ENCODE results near the gene HSBP1L1.

The HSBP1L1 gene

GRCh38 chr18:79944126-79944731 lies 20.2 kb upstream of the HSBP1L1 start:
- Histone ChIP-seq H2AFZ (ENCODE audit: low read depth, low read length) (no peak overlapping the region), H3K27me3 (ENCODE audit: insufficient read depth, low read length) (no peaks in the 10 kb centered on the region), H3K4me1 (ENCODE audit: insufficient read depth, low read length) (no peaks in the 10 kb centered on the region), H3K9me3 (ENCODE audit: low read length) (peaks cover 15% of the 10 kb centered on the region), H3K4me3 (ENCODE audit: low read length) (no peak overlapping the region), H3K36me3 (ENCODE audit: insufficient read depth, low read length) (peaks cover 50% of the 10 kb centered on the region)

DNA sequence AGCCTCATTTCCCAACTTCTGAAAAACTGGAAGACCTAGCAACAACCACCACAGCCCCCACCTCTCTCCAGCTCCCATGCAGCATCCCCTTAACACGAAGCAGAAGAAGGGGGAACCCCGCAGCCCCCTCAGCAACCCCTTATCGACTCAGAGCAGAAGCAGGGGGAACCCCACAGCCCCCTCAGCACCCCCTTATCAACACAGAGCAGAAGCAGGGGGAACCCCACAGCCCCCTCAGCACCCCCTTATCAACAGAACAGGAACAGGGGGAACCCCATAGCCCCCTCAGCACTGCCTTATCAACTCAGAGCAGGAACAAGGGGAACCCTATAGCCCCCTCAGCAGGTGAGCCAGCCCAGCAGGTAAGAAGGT lies 19.7 kb upstream of the HSBP1L1 start:
- H3K27me3 ChIP-seq (ENCODE audit: insufficient read depth, low read length) = no peaks in the 10 kb centered on the region
- H3K4me3 ChIP-seq (ENCODE audit: low read length) = no peak overlapping the region
- peaks cover 15% of the 10 kb centered on the region for H3K9me3 ChIP-seq (ENCODE audit: low read length)
- H3K4me1 ChIP-seq (ENCODE audit: insufficient read depth, low read length) = peaks cover 1% of the 10 kb centered on the region
- H3K36me3 ChIP-seq (ENCODE audit: insufficient read depth, low read length) = peaks cover 51% of the 10 kb centered on the region
- no peak overlapping the region for H2AFZ ChIP-seq (ENCODE audit: low read depth, low read length)

DNA sequence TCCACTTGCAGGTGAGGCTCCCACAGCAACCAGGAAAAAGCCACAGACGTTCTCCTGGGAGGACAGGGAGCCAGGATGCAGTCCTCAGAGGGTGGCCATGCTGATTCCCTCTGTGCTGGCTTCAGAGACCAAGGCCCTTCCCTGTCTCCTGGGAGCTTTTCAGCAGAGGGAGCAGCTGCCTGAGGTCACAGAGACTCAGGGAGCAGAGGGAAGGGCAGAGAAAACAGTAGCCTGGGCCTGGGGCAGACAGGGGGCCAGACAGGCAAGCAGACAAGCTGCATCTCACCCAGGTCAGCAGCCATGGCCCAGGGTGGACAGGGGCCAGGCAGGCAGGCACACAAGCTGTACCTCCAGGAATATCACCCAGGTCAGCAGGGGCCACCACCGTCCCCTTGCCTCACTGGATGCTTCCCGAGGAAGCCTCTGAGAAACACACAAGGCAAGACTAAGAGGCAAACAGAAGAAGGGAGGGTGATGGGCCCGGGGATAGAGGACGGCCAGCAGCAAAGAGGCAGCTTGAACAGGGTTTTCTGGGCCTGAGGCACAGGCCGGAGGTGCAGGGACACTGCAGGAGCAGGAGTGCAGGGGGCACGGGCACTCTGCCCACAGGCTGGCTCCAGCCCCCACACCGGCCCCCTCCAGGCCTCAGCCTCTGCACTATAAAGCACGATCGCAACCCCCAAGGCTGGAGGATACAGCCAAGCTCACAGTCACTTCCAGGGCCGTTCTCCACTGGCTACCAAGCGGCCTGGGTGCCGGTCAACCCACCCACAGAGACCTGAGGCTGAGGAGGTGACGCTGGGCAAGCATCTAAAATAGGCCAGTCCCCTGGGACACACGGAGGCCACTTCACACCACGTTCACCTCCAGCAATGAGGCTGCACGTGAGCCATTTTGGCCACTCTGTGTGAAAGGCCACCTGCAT lies 19.1 kb upstream of the HSBP1L1 start:
- H3K36me3 ChIP-seq (ENCODE audit: insufficient read depth, low read length) = peaks cover 48% of the 10 kb centered on the region
- no peak overlapping the region for H3K4me3 ChIP-seq (ENCODE audit: low read length)
- no peaks in the 10 kb centered on the region for H3K27me3 ChIP-seq (ENCODE audit: insufficient read depth, low read length)
- H3K4me1 ChIP-seq (ENCODE audit: insufficient read depth, low read length) = peaks cover 8% of the 10 kb centered on the region
- no peak overlapping the region for H2AFZ ChIP-seq (ENCODE audit: low read depth, low read length)
- H3K9me3 ChIP-seq (ENCODE audit: low read length) = peaks cover 11% of the 10 kb centered on the region

GRCh38 chr18:79947054-79947755 lies 17.2 kb upstream of the HSBP1L1 start:
- peaks cover 4% of the 10 kb centered on the region for H3K9me3 ChIP-seq (ENCODE audit: low read length)
- peaks cover 14% of the 10 kb centered on the region for H3K4me1 ChIP-seq (ENCODE audit: insufficient read depth, low read length)
- no peaks in the 10 kb centered on the region for H3K27me3 ChIP-seq (ENCODE audit: insufficient read depth, low read length)
- no peak overlapping the region for H2AFZ ChIP-seq (ENCODE audit: low read depth, low read length)
- peaks cover 34% of the 10 kb centered on the region for H3K36me3 ChIP-seq (ENCODE audit: insufficient read depth, low read length)
- H3K4me3 ChIP-seq (ENCODE audit: low read length) = no peak overlapping the region

DNA sequence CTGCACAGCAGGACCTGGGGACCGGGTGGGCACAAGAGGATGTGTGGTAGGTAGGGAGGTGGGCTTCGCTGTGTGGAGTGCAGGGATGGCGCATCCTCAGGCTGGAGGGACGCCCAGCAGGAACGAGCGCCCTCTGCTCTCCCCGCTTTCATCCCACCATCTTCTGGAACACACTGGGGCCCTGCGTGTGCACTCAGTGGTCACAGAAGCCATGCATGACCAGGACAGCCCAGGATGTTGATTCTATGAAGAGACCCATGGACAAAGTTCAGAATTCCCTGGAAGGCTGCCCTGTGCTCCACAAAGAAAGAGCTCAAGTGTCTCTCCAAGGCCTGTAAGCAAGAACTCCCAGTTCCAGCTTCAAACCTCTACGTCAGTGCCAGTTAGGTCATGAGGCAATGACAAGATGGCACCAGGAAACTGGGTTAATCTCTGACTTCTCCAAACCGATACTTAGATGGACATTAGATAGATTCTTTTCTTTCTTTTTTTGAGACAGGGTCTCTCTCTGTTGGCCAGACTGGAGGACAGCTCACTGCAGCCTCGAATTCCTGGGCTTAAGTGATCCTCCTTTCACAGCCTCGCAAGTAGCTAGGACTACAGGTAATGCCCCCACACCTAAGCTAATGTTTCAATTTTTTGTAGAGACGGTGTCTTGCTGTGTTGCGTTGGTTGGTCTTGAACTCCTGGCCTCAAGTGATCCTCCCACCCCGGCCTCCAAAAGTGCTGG lies 16.4 kb upstream of the HSBP1L1 start:
- Histone ChIP-seq H3K4me1 (ENCODE audit: insufficient read depth, low read length) (peaks cover 15% of the 10 kb centered on the region), H3K9me3 (ENCODE audit: low read length) (peaks cover 4% of the 10 kb centered on the region), H3K4me3 (ENCODE audit: low read length) (no peak overlapping the region), H2AFZ (ENCODE audit: low read depth, low read length) (no peak overlapping the region), H3K36me3 (ENCODE audit: insufficient read depth, low read length) (peaks cover 25% of the 10 kb centered on the region), H3K27me3 (ENCODE audit: insufficient read depth, low read length) (no peaks in the 10 kb centered on the region)

DNA sequence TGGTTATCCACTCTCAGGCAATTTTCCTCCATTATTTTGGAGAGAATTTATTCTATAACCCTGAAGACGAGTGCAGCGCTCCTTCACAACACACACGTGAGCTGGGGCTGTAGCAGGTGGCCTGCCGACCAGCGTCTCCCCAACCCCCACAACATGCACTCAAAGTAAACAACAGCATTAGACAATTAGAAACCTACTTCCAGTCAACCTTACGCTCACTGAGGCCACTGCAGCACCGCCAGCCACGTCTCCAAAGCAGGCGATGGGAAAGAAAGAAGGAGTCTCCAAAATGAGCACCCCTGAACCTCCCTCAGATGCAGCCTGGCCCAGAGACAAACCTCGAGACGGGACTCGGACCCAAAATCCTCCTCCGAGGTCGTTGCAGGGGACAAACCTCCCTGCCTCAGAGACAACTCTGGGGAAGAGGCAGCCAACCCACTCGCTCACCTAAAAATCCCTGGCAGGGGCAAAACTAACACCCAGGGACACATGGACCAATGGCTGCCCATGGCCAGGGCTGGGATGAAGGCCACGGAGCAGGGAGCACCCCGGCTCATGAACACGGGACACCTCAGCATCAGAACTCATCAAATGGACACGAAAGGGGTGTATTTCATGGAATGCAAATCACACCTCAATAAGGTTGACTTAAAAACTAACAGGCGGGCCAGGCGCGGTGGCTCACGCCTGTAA lies 15.6 kb upstream of the HSBP1L1 start:
- no peaks in the 10 kb centered on the region for H3K27me3 ChIP-seq (ENCODE audit: insufficient read depth, low read length)
- no peak overlapping the region for H3K4me3 ChIP-seq (ENCODE audit: low read length)
- no peak overlapping the region for H2AFZ ChIP-seq (ENCODE audit: low read depth, low read length)
- H3K36me3 ChIP-seq (ENCODE audit: insufficient read depth, low read length) = peaks cover 20% of the 10 kb centered on the region
- H3K4me1 ChIP-seq (ENCODE audit: insufficient read depth, low read length) = peaks cover 15% of the 10 kb centered on the region
- H3K9me3 ChIP-seq (ENCODE audit: low read length) = no peaks in the 10 kb centered on the region

GRCh38 chr18:79949697-79950487 lies 14.6 kb upstream of the HSBP1L1 start:
- H3K27me3 ChIP-seq (ENCODE audit: insufficient read depth, low read length) = no peaks in the 10 kb centered on the region
- H3K36me3 ChIP-seq (ENCODE audit: insufficient read depth, low read length) = peaks cover 20% of the 10 kb centered on the region
- H2AFZ ChIP-seq (ENCODE audit: low read depth, low read length) = no peak overlapping the region
- peaks cover 15% of the 10 kb centered on the region for H3K4me1 ChIP-seq (ENCODE audit: insufficient read depth, low read length)
- peak overlapping the region; percentile 56 for H3K4me3 ChIP-seq (ENCODE audit: low read length)
- no peaks in the 10 kb centered on the region for H3K9me3 ChIP-seq (ENCODE audit: low read length)

DNA sequence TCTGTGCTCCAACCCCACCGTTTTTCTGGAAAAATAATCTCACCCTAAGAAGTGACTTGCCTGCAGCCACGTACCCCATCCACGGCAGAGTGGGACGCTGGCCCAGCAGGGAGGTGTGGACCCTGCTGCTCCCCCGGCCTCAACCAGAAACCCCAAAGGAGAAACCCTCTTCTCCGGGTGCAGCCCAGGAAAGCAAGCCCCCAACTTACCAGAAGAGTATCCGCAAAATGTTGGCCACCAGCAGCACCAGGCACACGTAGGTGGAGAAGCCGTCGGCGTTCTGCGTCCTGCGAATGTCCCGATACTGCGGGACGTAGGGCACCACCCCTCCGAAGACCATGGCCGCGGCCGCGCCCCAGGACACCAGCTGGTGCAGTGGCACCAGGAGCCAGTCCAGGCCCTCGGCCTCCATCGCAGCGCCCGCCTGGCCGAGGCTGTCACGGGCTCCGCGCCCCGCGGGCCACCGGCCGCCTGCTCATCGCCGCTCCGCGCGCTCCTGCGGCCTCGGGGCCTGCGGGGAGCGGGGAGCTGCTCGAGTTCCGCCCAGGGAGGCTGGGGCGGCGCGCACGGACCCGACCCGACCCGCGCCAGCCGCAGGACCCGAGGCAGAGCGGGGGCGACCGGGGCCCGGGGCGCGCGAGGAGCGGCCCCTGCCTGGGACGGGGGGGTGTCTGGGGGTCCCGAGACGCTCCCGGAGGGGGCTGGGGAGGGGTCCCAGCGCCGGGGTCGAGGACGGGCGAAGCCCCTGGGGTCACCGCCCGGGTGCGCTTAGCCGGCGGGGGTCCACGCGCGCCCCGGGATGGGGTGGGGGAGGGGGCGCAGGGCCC lies 13.7 kb upstream of the HSBP1L1 start:
- Histone ChIP-seq H3K36me3 (ENCODE audit: insufficient read depth, low read length) (peaks cover 20% of the 10 kb centered on the region), H3K4me3 (ENCODE audit: low read length) (peak overlapping the region; percentile 56), H3K9me3 (ENCODE audit: low read length) (no peaks in the 10 kb centered on the region), H2AFZ (ENCODE audit: low read depth, low read length) (no peak overlapping the region), H3K27me3 (ENCODE audit: insufficient read depth, low read length) (no peaks in the 10 kb centered on the region), H3K4me1 (ENCODE audit: insufficient read depth, low read length) (peaks cover 15% of the 10 kb centered on the region)

DNA sequence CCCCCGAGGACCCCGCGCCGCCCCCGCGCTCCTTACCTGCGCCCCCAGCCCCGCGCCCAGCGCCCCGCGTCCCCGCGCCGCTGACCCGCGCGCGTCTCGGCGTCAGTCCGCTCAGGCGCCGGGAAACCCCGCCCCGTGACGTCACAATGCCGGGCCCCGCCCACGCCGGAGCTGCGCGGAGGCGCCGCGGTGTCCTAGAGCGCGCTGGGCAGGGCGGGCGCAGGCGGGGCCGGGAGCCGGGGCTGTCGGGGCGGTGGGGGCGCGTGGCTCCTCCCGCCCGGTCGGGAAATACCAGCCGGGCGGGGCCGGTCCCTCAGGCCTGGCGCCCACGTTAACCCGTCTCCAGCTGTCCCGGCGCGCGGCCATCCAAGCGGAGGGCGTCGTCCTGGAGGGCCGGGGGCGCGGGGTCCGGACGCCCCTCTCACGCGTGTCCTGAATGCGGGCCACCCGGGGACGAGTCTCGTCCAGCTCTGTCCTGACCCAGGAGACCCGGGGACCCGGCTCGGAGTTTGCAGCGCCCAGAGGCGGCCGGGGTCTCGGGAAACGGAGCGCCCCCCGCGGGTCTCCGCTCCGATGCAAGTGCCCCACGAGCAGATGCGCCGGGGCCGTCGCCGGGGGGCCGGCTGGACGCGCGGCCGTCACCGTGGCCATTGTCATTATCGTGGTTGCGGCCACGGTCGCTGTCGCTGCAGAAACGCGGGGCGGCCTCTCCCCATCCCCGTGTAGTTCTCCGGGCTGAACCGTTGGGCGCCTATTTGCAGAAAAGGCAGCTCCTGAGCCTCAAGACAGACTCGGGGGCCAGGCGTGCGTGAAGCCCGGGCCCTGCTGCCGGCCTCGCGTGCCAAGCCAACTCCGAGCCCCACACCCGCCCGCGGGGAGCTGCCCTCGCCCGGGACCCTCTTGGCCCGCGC lies 12.6 kb upstream of the HSBP1L1 start, which contains the start of gene SLC66A2:
Gene SLC66A2, minus strand, starts transcription at position 109 of the 911 bp plus-strand sequence. CDS start 727 bp downstream, outside the sequence.
- H3K4me1 ChIP-seq (ENCODE audit: insufficient read depth, low read length) = peaks cover 15% of the 10 kb centered on the region
- H3K27me3 ChIP-seq (ENCODE audit: insufficient read depth, low read length) = no peaks in the 10 kb centered on the region
- H2AFZ ChIP-seq (ENCODE audit: low read depth, low read length) = peak within 1 kb of the TSS; percentile 94
- no peaks in the 10 kb centered on the region for H3K9me3 ChIP-seq (ENCODE audit: low read length)
- H3K4me3 ChIP-seq (ENCODE audit: low read length) = peak within 1 kb of the TSS; percentile 56
- H3K36me3 ChIP-seq (ENCODE audit: insufficient read depth, low read length) = peaks cover 17% of the 10 kb centered on the region

- Histone ChIP-seq H3K27me3 (ENCODE audit: insufficient read depth, low read length) (no peaks in the 10 kb centered on the region), H3K36me3 (ENCODE audit: insufficient read depth, low read length) (peaks cover 13% of the 10 kb centered on the region), H2AFZ (ENCODE audit: low read depth, low read length) (peak overlapping the region; percentile 94), H3K9me3 (ENCODE audit: low read length) (no peaks in the 10 kb centered on the region), H3K4me1 (ENCODE audit: insufficient read depth, low read length) (peaks cover 15% of the 10 kb centered on the region), H3K4me3 (ENCODE audit: low read length) (peak overlapping the region; percentile 56)
Observed at GRCh38 chr18:79952456-79952995, 11.9 kb upstream of the HSBP1L1 start.

Data from neuron (in vitro differentiated cells).